OCI-LY3 (cell line): ENCODE results near the gene MCC.

Experiments
- H2AFZ ChIP-seq: fragments of 200-600, 300-600 bp; shearing (Covaris generic); 2 replicates; pipeline ENCODE4 v1.6.0; 2014; ENCODE audit warnings: antibody characterized with exemption, low read depth, low read length
- H3K27ac ChIP-seq: fragments of 200-600, 300-600 bp; sonication (generic); 2 replicates; pipeline ENCODE4 v1.5.1; 2014; ENCODE audit warnings: mild to moderate bottlenecking, low read length, moderate library complexity, mixed read lengths
- H3K27me3 ChIP-seq: fragments of 200-600, 300-600 bp; sonication (generic); 2 replicates; pipeline ENCODE4 v1.6.1; 2014; ENCODE audit warnings: low read depth, low read length, mixed read lengths
- H3K36me3 ChIP-seq: fragments of 200-600, 300-600 bp; sonication (generic); replicated peaks from 2 replicates; pipeline ENCODE3; 2014; ENCODE audit warnings: low read depth, low read length, mixed read lengths
- H3K4me1 ChIP-seq: fragments of 300-600, 200-600 bp; sonication (generic); 2 replicates; pipeline ENCODE4 v1.6.1; 2014; ENCODE audit warnings: low read length, mixed read lengths
- H3K4me2 ChIP-seq: fragments of 200-600, 300-600 bp; sonication (generic); 2 replicates; pipeline ENCODE4 v1.6.1; 2014; ENCODE audit warnings: low read length, mixed read lengths
- H3K4me3 ChIP-seq: fragments of 300-600, 200-600 bp; sonication (generic); 2 replicates; pipeline ENCODE4 v1.5.1; 2014; ENCODE audit warnings: antibody characterized with exemption, mild to moderate bottlenecking, low read length, moderate library complexity
- H3K79me2 ChIP-seq: fragments of 300-600, 200-600 bp; shearing (Covaris generic); 2 replicates; pipeline ENCODE4 v1.6.1; 2014; ENCODE audit warnings: mild to moderate bottlenecking, low read length, mixed read lengths
- H3K9ac ChIP-seq: fragments of 300-600, 200-600 bp; shearing (Covaris generic); 2 replicates; pipeline ENCODE4 v1.6.0; 2014; ENCODE audit warnings: mild to moderate bottlenecking, low read length, moderate library complexity
- H3K9me3 ChIP-seq: fragments of 200-600, 300-600 bp; shearing (Covaris generic); 2 replicates; pipeline ENCODE4 v1.6.1; 2014; ENCODE audit warnings: low read length, mixed read lengths; ENCODE audit not compliant: insufficient read depth
- H4K20me1 ChIP-seq: fragments of 200-600, 300-600 bp; sonication (generic); 2 replicates; pipeline ENCODE4 v1.6.1; 2016; ENCODE audit warnings: low read length, mixed read lengths; ENCODE audit not compliant: insufficient read depth
- EZH2phosphoT487 ChIP-seq: fragments of 200-600 bp; shearing (Covaris generic); IDR thresholded peaks from 2 replicates; pipeline ENCODE4 v1.6.1; 2018; ENCODE audit warnings: antibody characterized with exemption, mixed run types, low read depth
- TF ChIP-seq, protein P1 (sequence below): fragments of 200-600, 300-600 bp; sonication (generic); IDR thresholded peaks from 2 replicates; pipeline ENCODE4 v1.5.1; 2014; ENCODE audit warnings: antibody characterized with exemption, low read length, low read depth

MCC gene

DNA sequence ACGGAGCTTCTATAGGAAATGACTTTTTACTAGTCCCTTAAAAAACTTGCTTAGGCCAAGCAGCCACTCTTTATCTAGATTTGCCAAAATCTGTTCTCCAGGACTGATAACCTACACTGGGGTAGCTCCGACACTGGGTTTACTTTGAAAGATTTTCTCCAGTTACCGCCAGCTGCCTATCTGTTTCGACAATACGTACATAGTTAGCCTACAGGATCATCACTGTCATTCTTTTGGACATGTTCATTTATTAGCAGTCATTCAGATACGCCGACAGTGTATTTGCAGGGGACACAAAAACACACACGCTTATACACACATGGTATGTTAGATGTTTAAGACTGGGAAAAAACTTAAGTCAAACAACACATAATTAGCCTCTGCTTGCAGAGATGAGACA, 286.0 kb downstream of the MCC start:
- no peaks in the 10 kb centered on the region for H3K4me1 ChIP-seq
- TF ChIP-seq EZH2phosphoT487: no peak
- TF ChIP-seq, protein P1, sequence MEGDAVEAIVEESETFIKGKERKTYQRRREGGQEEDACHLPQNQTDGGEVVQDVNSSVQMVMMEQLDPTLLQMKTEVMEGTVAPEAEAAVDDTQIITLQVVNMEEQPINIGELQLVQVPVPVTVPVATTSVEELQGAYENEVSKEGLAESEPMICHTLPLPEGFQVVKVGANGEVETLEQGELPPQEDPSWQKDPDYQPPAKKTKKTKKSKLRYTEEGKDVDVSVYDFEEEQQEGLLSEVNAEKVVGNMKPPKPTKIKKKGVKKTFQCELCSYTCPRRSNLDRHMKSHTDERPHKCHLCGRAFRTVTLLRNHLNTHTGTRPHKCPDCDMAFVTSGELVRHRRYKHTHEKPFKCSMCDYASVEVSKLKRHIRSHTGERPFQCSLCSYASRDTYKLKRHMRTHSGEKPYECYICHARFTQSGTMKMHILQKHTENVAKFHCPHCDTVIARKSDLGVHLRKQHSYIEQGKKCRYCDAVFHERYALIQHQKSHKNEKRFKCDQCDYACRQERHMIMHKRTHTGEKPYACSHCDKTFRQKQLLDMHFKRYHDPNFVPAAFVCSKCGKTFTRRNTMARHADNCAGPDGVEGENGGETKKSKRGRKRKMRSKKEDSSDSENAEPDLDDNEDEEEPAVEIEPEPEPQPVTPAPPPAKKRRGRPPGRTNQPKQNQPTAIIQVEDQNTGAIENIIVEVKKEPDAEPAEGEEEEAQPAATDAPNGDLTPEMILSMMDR: no peak
- H3K36me3 ChIP-seq: no peaks in the 10 kb centered on the region
- no peaks in the 10 kb centered on the region for H3K27me3 ChIP-seq
- no peak overlapping the region for H2AFZ ChIP-seq
- H3K9me3 ChIP-seq: no peaks in the 10 kb centered on the region
- no peak overlapping the region for H3K27ac ChIP-seq
- H3K4me3 ChIP-seq: no peak overlapping the region
- H3K9ac ChIP-seq: no peak overlapping the region
- no peaks in the 10 kb centered on the region for H3K79me2 ChIP-seq
- H3K4me2 ChIP-seq: no peak overlapping the region
- no peaks in the 10 kb centered on the region for H4K20me1 ChIP-seq

DNA sequence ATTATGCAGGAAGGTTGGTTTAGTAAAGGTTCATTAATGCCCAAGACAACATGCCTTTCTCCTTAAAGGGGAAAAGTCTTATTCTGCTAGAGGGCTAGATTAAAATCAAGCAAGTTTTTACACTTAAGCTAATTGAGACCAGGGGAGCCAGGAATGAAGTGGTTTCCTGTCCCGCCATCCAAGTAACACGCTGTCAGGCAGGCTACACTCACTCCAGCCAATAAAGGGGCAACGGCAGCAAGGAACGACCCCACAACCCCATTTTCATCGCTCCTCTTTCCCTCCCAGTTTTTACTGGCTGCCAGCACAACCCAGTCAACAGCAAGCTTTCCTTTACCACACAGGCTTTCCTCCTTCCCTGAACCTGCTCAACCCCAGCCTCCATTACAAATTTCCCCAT, 286.5 kb downstream of the MCC start:
- no peaks in the 10 kb centered on the region for H3K79me2 ChIP-seq
- no peak overlapping the region for H2AFZ ChIP-seq
- no peaks in the 10 kb centered on the region for H4K20me1 ChIP-seq
- no peak overlapping the region for H3K4me2 ChIP-seq
- H3K4me1 ChIP-seq: no peaks in the 10 kb centered on the region
- no peaks in the 10 kb centered on the region for H3K36me3 ChIP-seq
- TF ChIP-seq, protein P1: no peak
- no peak for TF ChIP-seq EZH2phosphoT487
- no peak overlapping the region for H3K27ac ChIP-seq
- H3K9ac ChIP-seq: no peak overlapping the region
- no peaks in the 10 kb centered on the region for H3K27me3 ChIP-seq
- no peaks in the 10 kb centered on the region for H3K9me3 ChIP-seq
- H3K4me3 ChIP-seq: no peak overlapping the region

DNA sequence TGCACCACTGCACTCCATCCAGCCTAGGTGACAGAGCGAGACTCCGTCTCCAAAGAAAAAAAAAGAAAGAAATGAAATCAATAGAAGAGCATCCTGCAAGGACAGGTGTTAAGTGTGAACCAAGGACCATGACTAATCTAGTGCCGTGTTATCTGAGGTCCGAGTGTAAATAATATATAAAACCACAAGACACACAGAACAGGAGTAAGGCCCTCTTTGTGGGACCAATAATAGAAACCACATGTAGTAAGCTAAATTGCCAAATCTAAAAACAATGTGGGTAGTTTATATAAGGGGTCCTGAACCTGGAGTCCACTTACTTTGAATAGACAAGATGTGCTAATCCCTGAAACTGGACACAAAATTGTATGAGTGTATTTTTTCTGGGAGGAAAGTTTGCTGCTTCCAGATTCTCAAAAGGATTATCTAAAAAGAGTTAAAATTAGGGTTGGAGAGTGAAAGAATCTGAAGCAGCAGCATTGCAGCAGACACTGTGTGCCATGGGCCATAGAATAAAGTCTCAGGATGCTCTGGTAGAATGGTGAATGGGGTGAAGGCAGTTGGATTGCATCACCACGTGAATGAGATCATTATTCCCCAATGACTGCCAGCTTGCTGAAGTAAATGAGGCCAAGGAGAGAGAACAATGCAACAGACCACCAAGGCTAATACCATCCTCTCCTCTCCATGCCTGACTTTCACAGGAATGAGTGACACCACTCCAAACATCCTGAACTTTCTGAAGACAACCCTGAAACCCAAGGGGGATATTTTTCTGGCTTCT, 288.9 kb downstream of the MCC start:
- Histone ChIP-seq H3K4me3 (no peak overlapping the region), H3K36me3 (no peaks in the 10 kb centered on the region), H3K27ac (no peak overlapping the region), H3K79me2 (no peaks in the 10 kb centered on the region), H3K4me1 (no peaks in the 10 kb centered on the region), H3K4me2 (no peak overlapping the region), H3K27me3 (no peaks in the 10 kb centered on the region), H3K9ac (no peak overlapping the region), H3K9me3 (no peaks in the 10 kb centered on the region), H2AFZ (no peak overlapping the region), H4K20me1 (no peaks in the 10 kb centered on the region)
- no peak for TF ChIP-seq EZH2phosphoT487
- TF ChIP-seq, protein P1: no peak

DNA sequence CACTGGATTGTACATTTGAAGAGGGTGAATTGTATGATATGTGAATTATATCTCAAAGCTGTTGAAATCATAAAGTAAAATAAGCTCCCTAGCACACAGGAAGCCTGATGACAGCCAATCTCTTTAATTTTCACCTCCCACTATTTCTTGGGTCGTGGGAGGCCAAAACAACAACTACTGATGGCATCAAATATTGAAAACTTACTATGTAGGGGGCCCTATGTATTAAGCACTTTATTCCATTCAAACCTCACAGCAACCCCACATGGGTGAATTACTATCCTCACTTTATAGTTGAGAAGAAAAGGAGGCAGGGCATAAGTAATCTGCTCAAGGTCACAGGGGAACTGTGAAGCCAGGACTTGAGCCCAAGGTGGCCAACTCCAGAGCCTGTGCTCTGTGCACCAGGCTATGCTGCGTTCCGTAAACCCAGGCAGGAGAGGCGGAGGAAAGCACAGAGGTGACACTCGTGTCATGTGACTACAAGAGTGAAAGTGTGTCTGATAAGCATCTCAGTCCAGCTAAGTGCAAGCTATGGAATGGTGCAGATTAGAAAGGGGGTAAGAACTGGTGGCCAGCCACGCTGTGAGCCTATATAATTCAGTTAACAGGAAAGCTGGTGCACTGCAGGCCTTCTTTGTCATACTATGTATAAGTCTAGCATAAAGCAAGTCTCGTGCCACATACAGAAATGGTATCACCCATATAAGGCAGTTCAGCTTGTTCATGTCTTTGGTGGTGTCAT, 290.6 kb downstream of the MCC start:
- Histone ChIP-seq H3K27ac (no peak overlapping the region), H3K4me1 (no peaks in the 10 kb centered on the region), H4K20me1 (no peaks in the 10 kb centered on the region), H2AFZ (no peak overlapping the region), H3K9ac (no peak overlapping the region), H3K9me3 (no peaks in the 10 kb centered on the region), H3K4me3 (no peak overlapping the region), H3K79me2 (no peaks in the 10 kb centered on the region), H3K4me2 (no peak overlapping the region), H3K27me3 (no peaks in the 10 kb centered on the region), H3K36me3 (no peaks in the 10 kb centered on the region)
- TF ChIP-seq EZH2phosphoT487: no peak
- TF ChIP-seq, protein P1: no peak
